ENCODE data around the gene C5.
"Not testable (repeated sequence)": the region's sequence is repeated elsewhere in the genome, so short reads cannot be mapped to it uniquely, and the experiment has no call there.

C5 gene

DNA sequence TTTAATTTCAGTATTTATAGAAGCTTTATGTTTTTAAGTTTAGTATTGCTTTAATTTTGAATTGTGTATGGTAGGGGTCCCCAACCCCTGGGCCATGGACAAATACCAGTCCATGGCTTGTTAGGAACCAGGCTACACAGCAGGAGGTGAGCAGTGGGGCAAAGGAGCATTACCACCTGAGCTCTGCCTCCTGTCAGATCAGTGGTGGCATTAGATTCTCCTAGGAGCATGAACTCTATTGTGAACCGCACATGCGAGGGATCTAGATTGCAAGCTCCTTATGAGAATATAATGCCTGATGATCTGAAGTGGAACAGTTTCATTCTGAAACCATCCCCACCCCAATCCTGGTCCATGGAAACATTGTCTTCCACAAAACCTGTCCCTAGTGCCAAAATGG is 1.9 kb downstream of the C5 start:
- TF ChIP-seq, protein P1, sequence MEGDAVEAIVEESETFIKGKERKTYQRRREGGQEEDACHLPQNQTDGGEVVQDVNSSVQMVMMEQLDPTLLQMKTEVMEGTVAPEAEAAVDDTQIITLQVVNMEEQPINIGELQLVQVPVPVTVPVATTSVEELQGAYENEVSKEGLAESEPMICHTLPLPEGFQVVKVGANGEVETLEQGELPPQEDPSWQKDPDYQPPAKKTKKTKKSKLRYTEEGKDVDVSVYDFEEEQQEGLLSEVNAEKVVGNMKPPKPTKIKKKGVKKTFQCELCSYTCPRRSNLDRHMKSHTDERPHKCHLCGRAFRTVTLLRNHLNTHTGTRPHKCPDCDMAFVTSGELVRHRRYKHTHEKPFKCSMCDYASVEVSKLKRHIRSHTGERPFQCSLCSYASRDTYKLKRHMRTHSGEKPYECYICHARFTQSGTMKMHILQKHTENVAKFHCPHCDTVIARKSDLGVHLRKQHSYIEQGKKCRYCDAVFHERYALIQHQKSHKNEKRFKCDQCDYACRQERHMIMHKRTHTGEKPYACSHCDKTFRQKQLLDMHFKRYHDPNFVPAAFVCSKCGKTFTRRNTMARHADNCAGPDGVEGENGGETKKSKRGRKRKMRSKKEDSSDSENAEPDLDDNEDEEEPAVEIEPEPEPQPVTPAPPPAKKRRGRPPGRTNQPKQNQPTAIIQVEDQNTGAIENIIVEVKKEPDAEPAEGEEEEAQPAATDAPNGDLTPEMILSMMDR (conservative IDR thresholded peaks at IDR 0.05): no peak
- peak overlapping the region; percentile 14; the same call in 1 of the 2 replicates for H3K27ac ChIP-seq

DNA sequence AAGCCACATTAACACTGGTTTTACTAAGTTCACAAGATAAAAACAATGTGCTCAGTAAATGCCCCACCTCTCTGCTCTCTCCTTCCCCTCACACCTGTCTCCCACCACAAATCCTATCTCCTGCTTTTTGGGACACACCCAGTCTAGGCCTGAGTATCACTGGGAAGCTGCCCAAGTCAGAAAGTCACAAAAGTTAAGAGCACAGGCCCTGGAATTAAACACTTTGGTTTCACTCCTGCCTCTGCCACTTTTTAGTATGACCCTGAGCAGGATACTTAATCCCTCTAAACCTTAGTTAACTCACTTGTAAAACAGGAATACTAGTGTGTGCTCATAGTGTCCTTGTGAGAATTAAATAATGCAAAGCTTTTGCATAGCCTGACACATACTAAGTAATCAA is 11.3 kb downstream of the C5 start:
- TF ChIP-seq, protein P1 (conservative IDR thresholded peaks at IDR 0.05): no peak
- H3K27ac ChIP-seq: peak overlapping the region; percentile 47

DNA sequence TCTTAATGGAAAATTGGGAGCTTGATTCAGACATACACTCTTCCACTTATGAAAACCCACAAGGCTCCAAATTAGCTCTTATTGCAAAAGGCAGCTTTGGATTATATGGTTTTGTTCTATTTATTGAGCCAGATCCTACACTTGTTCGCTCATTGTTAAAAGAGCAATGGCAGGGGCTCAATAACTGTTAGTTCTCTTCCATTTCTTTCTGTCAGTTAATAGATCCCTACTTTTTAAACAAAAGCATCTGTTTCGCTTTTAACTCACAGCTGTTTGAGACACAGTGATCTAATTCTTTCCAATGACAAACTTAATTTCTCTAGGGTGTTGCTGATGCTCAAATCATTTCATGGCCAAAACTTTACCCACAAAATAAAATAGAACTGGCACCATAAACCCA is 11.7 kb downstream of the C5 start:
- TF ChIP-seq, protein P1 (conservative IDR thresholded peaks at IDR 0.05): no peak
- peak overlapping the region; percentile 47 for H3K27ac ChIP-seq

DNA sequence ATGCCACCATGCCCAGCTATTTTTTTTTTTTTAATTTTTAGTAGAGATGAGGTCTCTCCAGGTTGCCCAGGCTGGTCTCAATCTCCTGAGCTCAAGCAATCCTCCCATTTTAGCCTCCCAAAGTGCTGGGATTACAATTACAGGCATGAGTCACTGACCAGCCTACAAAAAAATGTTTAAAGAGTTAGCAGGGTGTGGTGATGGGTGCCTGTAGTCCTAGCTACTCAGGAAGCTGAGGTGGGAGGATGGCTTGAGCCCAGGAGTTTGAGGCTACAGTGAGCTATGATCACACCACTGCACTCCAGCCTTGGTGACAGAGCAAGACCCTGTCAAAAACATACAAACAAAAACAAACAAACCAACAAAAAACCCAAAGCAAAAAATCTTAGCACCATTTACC is 14.4 kb downstream of the C5 start:
- H3K27ac ChIP-seq: not testable (repeated sequence)

DNA sequence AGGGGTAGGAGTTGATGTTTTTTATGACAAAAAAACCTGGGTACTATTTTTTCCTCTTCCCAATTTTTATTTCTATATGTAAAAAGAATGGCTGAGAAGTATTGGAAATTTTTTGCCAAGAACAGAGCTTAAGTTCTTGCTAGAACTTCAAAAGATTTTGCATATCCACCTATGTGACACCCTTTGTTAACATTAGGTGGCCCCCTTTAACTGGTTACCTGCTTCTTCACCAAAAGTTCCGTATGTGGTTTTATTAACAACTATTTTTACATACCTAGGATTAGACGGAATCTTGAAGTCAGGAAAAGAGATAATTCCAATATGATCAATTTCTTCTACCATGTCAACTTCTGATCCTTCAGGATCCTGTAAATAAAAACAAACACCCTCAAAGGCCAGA is 15.5 kb downstream of the C5 start:
- no peak overlapping the region for H3K27ac ChIP-seq

DNA sequence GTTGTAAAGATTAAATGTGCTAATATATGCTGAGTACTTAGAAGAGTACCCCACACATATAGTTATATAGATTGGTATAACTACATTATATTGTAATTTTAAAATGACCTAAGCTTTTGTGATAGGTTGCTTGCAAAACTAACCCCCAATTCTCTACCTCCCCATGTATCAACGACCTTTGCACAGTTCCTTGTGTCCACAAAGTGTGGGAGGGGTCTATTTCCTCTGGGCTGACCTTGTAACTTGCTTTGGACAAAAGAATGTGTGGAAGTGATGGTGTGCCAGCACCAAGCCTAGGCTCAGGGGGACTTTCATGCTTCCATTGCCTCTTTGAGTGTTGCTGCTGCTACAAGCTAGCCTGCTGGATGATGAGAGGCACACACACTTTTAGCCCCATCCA is 20.6 kb downstream of the C5 start:
- H3K27ac ChIP-seq: no peak overlapping the region
- TF ChIP-seq, protein P1 (conservative IDR thresholded peaks at IDR 0.05): no peak

More for the DNA sequence above, 15.5 kb downstream of the C5 start:
- TF ChIP-seq, protein P1 (conservative IDR thresholded peaks at IDR 0.05): no peak

DNA sequence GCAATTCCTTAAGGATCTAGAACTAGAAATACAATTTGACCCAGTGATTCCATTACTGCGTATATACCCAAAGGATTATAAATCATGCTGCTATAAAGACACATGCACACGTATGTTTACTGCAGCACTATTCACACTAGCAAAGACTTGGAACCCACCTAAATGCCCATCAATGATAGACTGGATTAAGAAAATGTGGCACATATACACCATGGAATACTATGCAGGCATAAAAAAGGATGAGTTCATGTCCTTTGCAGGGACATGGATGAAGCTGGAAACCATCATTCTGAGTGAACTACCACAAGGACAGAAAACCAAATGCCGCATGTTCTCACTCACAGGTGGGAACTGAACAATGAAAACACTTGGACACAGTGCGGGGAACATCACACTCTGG is 21.8 kb downstream of the C5 start:
- H3K27ac ChIP-seq: not testable (repeated sequence)

DNA sequence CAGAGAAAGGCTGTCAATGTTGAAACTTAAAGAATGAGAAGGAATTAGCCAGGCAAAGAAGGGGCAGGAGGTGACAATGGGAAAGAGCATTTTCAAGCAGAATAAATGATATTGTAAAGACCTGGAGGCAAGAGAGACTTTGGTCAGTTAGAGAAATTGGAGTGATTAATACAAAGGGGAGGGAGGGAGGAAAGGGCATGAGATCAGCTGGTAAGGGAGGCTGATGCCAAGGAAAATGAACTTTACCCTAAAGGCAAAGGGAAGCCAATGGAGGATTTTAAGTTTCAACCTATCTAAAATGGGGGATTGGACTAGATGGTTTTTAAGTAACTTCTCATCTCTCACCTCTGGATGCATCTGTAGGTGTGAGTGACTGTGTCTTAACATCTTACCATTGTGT is 23.3 kb downstream of the C5 start:
- H3K27ac ChIP-seq: no peak overlapping the region
- TF ChIP-seq, protein P1 (conservative IDR thresholded peaks at IDR 0.05): no peak

DNA sequence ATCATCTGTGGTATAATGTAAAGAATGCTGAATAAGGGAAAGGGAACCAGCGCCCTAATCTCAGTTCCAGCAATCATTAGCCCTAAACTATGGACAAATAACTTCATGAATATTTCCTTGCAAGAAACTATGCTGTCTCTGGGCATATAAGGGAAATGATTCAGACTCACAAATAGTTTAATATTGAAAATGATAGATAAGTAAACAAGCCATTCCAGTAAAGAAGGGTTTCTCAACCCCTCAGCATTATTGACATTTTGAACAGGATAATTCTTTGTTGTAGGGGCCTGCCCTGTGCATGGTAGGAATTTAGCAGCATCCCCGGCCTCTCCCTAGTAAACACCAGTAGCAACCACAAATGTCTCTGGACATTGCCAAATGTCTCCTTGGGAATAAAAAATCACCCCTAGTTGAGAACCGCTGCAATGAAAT is 23.8 kb downstream of the C5 start:
- TF ChIP-seq, protein P1 (conservative IDR thresholded peaks at IDR 0.05): no peak

More for the DNA sequence above, 23.8 kb downstream of the C5 start:
- no peak overlapping the region for H3K27ac ChIP-seq

All from VCaP (cell line).